ENCODE measurements around the gene TRIM77. TPM values are rescaled to one million over a fixed set of nuclear protein-coding genes. Genes with fewer than 3 reads are reported as not detected.
"Not testable (repeated sequence)": the region's sequence is repeated elsewhere in the genome, so short reads cannot be mapped to it uniquely, and the experiment has no call there.

The TRIM77 gene
- polyA plus RNA-seq, 2 donors, result not detected

GRCh38 chr11:89724866-89725498 lies 14.9 kb downstream of the TRIM77 start:
- not testable (repeated sequence) for H3K4me3 ChIP-seq (ENCODE audit: low read depth in 1 of 2, low read length in 2 of 2); H3K9me3 ChIP-seq (ENCODE audit: control insufficient read depth in 2 of 2, insufficient read depth in 1 of 2, low read depth in 1 of 2, low read length in 1 of 2); H3K36me3 ChIP-seq (ENCODE audit: control insufficient read depth in 2 of 2, insufficient read depth in 2 of 2, low read length in 1 of 2); H3K27me3 ChIP-seq (ENCODE audit: control insufficient read depth in 1 of 2, insufficient read depth in 2 of 2, low read length in 2 of 2); H3K27ac ChIP-seq (ENCODE audit: low read depth in 2 of 2, low read length in 1 of 2); H3K4me1 ChIP-seq (ENCODE audit: control insufficient read depth in 2 of 2, insufficient read depth in 2 of 2, low read length in 1 of 2)
- WGBS, 2 donors, result 40 to 60% methylated on average over 2 of the region's 2 CpGs

DNA sequence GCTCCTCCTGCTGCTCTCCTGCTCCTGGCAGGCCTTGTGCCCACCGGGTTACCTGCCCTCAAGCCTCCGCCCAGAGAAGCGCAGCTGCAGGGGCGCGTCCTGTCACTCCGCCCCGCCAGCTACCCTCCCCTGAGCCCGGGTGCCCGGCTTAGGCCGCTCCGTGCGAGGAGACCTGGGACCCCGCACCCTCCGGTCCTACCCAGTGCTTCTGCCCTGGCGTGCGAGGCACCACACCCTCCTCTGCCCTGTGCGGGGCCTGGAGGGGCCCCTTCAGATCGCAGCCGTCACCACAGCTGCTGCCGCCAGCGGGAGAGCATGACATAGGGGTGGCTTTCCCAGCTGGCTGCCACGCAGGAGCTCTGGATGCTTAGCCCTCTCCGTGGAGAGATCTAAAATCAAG lies 20.1 kb downstream of the TRIM77 start:
- not testable (repeated sequence) for H3K27me3 ChIP-seq (ENCODE audit: control insufficient read depth in 1 of 2, insufficient read depth in 2 of 2, low read length in 2 of 2); H3K27ac ChIP-seq (ENCODE audit: low read depth in 2 of 2, low read length in 1 of 2); H3K4me3 ChIP-seq (ENCODE audit: low read depth in 1 of 2, low read length in 2 of 2); H3K4me1 ChIP-seq (ENCODE audit: control insufficient read depth in 2 of 2, insufficient read depth in 2 of 2, low read length in 1 of 2); H3K36me3 ChIP-seq (ENCODE audit: control insufficient read depth in 2 of 2, insufficient read depth in 2 of 2, low read length in 1 of 2); H3K9me3 ChIP-seq (ENCODE audit: control insufficient read depth in 2 of 2, insufficient read depth in 1 of 2, low read depth in 1 of 2, low read length in 1 of 2)
- WGBS, 2 donors, result 84 to 92% methylated on average over 17 to 23 of the region's 23 CpGs

DNA sequence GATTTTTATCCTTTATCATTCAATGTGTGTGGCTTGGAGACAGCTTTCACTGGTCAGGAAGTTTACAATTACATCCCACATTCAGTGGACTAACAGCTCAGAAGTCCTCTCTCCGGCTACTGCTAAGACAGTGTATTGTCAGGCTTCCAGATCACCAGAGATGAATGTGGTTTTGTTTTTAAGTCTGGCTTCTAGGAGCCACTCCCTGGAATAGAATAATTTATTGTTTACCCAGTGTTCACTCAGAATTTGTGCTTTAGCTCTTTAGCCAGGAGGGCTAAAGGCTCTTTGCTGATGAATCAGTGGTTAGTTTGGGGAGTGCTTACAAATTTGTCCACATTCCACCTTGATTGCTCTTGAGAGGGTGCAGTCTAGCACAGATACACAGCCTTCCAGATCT lies 26.5 kb downstream of the TRIM77 start:
- 33 to 34% methylated on average over 1 of the region's 1 CpG for WGBS, 2 donors
- Histone ChIP-seq H3K27ac (ENCODE audit: low read depth in 2 of 2, low read length in 1 of 2) (no peak overlapping the region), H3K36me3 (ENCODE audit: control insufficient read depth in 2 of 2, insufficient read depth in 2 of 2, low read length in 1 of 2) (no peaks in the 10 kb centered on the region), H3K27me3 (ENCODE audit: control insufficient read depth in 1 of 2, insufficient read depth in 2 of 2, low read length in 2 of 2) (no peaks in the 10 kb centered on the region), H3K4me1 (ENCODE audit: control insufficient read depth in 2 of 2, insufficient read depth in 2 of 2, low read length in 1 of 2) (no peaks in the 10 kb centered on the region), H3K9me3 (ENCODE audit: control insufficient read depth in 2 of 2, insufficient read depth in 1 of 2, low read depth in 1 of 2, low read length in 1 of 2) (no peaks in the 10 kb centered on the region), H3K4me3 (ENCODE audit: low read depth in 1 of 2, low read length in 2 of 2) (no peak overlapping the region)

GRCh38 chr11:89737116-89737515 lies 27.0 kb downstream of the TRIM77 start:
- 88 to 90% methylated on average over 3 of the region's 3 CpGs for WGBS, 2 donors
- Histone ChIP-seq H3K36me3 (ENCODE audit: control insufficient read depth in 2 of 2, insufficient read depth in 2 of 2, low read length in 1 of 2) (no peaks in the 10 kb centered on the region), H3K9me3 (ENCODE audit: control insufficient read depth in 2 of 2, insufficient read depth in 1 of 2, low read depth in 1 of 2, low read length in 1 of 2) (no peaks in the 10 kb centered on the region), H3K27me3 (ENCODE audit: control insufficient read depth in 1 of 2, insufficient read depth in 2 of 2, low read length in 2 of 2) (no peaks in the 10 kb centered on the region), H3K4me3 (ENCODE audit: low read depth in 1 of 2, low read length in 2 of 2) (no peak overlapping the region), H3K27ac (ENCODE audit: low read depth in 2 of 2, low read length in 1 of 2) (no peak overlapping the region), H3K4me1 (ENCODE audit: control insufficient read depth in 2 of 2, insufficient read depth in 2 of 2, low read length in 1 of 2) (no peaks in the 10 kb centered on the region)

DNA sequence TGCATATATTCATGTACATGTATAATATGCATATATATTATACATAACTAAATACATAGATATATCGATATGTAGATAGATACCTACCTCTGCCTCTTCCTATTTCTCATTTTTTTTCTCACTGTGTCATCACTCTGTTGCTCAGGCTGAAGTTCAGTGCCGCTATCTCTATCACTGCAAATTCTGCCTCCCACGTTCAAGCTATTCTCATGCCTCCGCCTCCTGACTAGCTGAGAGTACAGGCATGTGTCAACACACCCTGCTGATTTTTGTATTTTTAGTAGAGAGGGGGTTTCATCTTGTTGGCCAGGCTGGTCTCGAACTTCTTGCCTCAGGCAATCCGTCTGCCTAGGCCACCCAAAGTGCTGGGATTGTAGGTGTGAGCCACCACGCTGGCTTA lies 31.3 kb downstream of the TRIM77 start:
- not testable (repeated sequence) for H3K9me3 ChIP-seq (ENCODE audit: control insufficient read depth in 2 of 2, insufficient read depth in 1 of 2, low read depth in 1 of 2, low read length in 1 of 2); H3K4me1 ChIP-seq (ENCODE audit: control insufficient read depth in 2 of 2, insufficient read depth in 2 of 2, low read length in 1 of 2); H3K36me3 ChIP-seq (ENCODE audit: control insufficient read depth in 2 of 2, insufficient read depth in 2 of 2, low read length in 1 of 2); H3K27me3 ChIP-seq (ENCODE audit: control insufficient read depth in 1 of 2, insufficient read depth in 2 of 2, low read length in 2 of 2); H3K27ac ChIP-seq (ENCODE audit: low read depth in 2 of 2, low read length in 1 of 2); H3K4me3 ChIP-seq (ENCODE audit: low read depth in 1 of 2, low read length in 2 of 2)
- 83 to 84% methylated on average over 7 of the region's 7 CpGs for WGBS, 2 donors

DNA sequence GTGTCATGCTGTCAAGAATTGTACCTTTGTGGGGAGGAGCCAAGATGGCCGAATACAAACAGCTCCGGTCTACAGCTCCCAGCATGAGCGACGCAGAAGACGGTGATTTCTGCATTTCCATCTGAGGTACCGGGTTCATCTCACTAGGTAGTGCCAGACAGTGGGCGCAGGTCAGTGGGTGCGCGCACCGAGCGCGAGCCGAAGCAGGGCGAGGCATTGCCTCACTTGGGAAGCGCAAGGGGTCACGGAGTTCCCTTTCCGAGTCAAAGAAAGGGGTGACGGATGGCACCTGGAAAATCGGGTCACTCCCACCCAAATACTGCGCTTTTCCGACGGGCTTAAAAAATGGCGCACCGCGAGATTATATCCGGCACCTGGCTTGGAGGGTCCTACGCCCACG lies 34.1 kb downstream of the TRIM77 start:
- 93 to 95% methylated on average over 28 of the region's 28 CpGs for WGBS, 2 donors
- not testable (repeated sequence) for H3K9me3 ChIP-seq (ENCODE audit: control insufficient read depth in 2 of 2, insufficient read depth in 1 of 2, low read depth in 1 of 2, low read length in 1 of 2)

GRCh38 chr11:89750822-89751221 lies 40.7 kb downstream of the TRIM77 start:
- not testable (repeated sequence) for H3K27me3 ChIP-seq (ENCODE audit: control insufficient read depth in 1 of 2, insufficient read depth in 2 of 2, low read length in 2 of 2); H3K27ac ChIP-seq (ENCODE audit: low read depth in 2 of 2, low read length in 1 of 2); H3K4me1 ChIP-seq (ENCODE audit: control insufficient read depth in 2 of 2, insufficient read depth in 2 of 2, low read length in 1 of 2); H3K36me3 ChIP-seq (ENCODE audit: control insufficient read depth in 2 of 2, insufficient read depth in 2 of 2, low read length in 1 of 2); H3K9me3 ChIP-seq (ENCODE audit: control insufficient read depth in 2 of 2, insufficient read depth in 1 of 2, low read depth in 1 of 2, low read length in 1 of 2); H3K4me3 ChIP-seq (ENCODE audit: low read depth in 1 of 2, low read length in 2 of 2)

More for the DNA sequence above, 34.1 kb downstream of the TRIM77 start:
- H3K4me3 ChIP-seq (ENCODE audit: low read depth in 1 of 2, low read length in 2 of 2); H3K4me1 ChIP-seq (ENCODE audit: control insufficient read depth in 2 of 2, insufficient read depth in 2 of 2, low read length in 1 of 2); H3K27me3 ChIP-seq (ENCODE audit: control insufficient read depth in 1 of 2, insufficient read depth in 2 of 2, low read length in 2 of 2); H3K27ac ChIP-seq (ENCODE audit: low read depth in 2 of 2, low read length in 1 of 2); H3K36me3 ChIP-seq (ENCODE audit: control insufficient read depth in 2 of 2, insufficient read depth in 2 of 2, low read length in 1 of 2): not testable (repeated sequence)

Other genes starting within 250 kb of the TRIM77 start
- gene NOX4, start 218.9 kb upstream of the TRIM77 start, polyA plus RNA-seq, result under 1 TPM; 0.20 to 0.43 TPM
- gene TRIM49, start 98.3 kb downstream of the TRIM77 start, polyA plus RNA-seq, result not detected
- not detected for gene TRIM64B, start 168.2 kb downstream of the TRIM77 start, polyA plus RNA-seq
- not detected for gene TRIM49D1, start 211.9 kb downstream of the TRIM77 start, polyA plus RNA-seq
- gene TRIM49D2, start 213.8 kb downstream of the TRIM77 start, polyA plus RNA-seq, result not detected

Measured in esophagus (tissue), 2 donors.